ENCODE data around the gene ZNF143. TPM values are rescaled to one million over a fixed set of nuclear protein-coding genes. Genes with fewer than 3 reads are reported as not detected.

Gene ZNF143
- total and polyA plus RNA-seq, 10 of the 15 experiments (the other 5 are each of a cell fraction or from before 2014, with no cell fraction given), result 13.6 to 48.7 (median 19.4) TPM

DNA sequence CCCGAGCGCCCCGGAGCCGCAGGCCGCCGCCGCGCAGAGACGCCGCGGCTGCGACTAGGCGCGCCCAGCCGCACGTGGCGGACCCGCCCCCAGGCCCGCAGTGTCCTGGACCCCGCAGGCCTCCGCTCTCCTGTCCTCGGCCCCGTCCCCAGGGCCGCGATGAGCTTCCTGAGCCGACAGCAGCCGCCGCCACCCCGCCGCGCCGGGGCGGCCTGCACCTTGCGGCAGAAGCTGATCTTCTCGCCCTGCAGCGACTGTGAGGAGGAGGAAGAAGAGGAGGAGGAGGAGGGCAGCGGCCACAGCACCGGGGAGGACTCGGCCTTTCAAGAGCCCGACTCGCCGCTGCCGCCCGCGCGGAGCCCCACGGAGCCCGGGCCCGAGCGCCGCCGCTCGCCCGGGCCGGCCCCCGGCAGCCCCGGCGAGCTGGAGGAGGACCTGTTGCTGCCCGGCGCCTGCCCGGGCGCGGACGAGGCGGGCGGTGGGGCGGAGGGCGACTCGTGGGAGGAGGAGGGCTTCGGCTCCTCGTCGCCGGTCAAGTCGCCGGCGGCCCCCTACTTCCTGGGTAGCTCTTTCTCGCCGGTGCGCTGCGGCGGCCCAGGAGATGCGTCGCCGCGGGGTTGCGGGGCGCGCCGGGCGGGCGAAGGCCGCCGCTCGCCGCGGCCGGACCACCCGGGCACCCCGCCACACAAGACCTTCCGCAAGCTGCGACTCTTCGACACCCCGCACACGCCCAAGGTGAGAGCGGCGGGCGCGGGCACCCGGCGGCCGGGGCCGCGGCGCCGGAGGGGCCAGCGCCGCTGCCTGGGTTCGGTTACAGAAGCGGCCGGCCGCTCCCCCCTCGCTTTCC lies 113.2 kb downstream of the ZNF143 start (continued):
- TF ChIP-seq, protein P1, sequence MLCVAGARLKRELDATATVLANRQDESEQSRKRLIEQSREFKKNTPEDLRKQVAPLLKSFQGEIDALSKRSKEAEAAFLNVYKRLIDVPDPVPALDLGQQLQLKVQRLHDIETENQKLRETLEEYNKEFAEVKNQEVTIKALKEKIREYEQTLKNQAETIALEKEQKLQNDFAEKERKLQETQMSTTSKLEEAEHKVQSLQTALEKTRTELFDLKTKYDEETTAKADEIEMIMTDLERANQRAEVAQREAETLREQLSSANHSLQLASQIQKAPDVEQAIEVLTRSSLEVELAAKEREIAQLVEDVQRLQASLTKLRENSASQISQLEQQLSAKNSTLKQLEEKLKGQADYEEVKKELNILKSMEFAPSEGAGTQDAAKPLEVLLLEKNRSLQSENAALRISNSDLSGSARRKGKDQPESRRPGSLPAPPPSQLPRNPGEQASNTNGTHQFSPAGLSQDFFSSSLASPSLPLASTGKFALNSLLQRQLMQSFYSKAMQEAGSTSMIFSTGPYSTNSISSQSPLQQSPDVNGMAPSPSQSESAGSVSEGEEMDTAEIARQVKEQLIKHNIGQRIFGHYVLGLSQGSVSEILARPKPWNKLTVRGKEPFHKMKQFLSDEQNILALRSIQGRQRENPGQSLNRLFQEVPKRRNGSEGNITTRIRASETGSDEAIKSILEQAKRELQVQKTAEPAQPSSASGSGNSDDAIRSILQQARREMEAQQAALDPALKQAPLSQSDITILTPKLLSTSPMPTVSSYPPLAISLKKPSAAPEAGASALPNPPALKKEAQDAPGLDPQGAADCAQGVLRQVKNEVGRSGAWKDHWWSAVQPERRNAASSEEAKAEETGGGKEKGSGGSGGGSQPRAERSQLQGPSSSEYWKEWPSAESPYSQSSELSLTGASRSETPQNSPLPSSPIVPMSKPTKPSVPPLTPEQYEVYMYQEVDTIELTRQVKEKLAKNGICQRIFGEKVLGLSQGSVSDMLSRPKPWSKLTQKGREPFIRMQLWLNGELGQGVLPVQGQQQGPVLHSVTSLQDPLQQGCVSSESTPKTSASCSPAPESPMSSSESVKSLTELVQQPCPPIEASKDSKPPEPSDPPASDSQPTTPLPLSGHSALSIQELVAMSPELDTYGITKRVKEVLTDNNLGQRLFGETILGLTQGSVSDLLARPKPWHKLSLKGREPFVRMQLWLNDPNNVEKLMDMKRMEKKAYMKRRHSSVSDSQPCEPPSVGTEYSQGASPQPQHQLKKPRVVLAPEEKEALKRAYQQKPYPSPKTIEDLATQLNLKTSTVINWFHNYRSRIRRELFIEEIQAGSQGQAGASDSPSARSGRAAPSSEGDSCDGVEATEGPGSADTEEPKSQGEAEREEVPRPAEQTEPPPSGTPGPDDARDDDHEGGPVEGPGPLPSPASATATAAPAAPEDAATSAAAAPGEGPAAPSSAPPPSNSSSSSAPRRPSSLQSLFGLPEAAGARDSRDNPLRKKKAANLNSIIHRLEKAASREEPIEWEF (IDR thresholded peaks at IDR 0.05; ENCODE audit: insufficient replicate concordance, low read depth, low read length), result no peak
- TF ChIP-seq SIX5 (IDR thresholded peaks at IDR 0.05; ENCODE audit: low read depth, low read length, severe bottlenecking), result no peak
- TF ChIP-seq JUNB (IDR thresholded peaks at IDR 0.05), result no peak
- TF ChIP-seq SREBF2 (IDR thresholded peaks at IDR 0.05; ENCODE audit: low read length), result no peak
- TF ChIP-seq RFX5 (IDR thresholded peaks at IDR 0.05; ENCODE audit: low read depth, low read length), result no peak
- TF ChIP-seq KDM1A (IDR thresholded peaks at IDR 0.05; ENCODE audit: borderline replicate concordance), result no peak
- TF ChIP-seq, protein P2, sequence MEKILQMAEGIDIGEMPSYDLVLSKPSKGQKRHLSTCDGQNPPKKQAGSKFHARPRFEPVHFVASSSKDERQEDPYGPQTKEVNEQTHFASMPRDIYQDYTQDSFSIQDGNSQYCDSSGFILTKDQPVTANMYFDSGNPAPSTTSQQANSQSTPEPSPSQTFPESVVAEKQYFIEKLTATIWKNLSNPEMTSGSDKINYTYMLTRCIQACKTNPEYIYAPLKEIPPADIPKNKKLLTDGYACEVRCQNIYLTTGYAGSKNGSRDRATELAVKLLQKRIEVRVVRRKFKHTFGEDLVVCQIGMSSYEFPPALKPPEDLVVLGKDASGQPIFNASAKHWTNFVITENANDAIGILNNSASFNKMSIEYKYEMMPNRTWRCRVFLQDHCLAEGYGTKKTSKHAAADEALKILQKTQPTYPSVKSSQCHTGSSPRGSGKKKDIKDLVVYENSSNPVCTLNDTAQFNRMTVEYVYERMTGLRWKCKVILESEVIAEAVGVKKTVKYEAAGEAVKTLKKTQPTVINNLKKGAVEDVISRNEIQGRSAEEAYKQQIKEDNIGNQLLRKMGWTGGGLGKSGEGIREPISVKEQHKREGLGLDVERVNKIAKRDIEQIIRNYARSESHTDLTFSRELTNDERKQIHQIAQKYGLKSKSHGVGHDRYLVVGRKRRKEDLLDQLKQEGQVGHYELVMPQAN (conservative IDR thresholded peaks at IDR 0.05), result peak; percentile 98
- TF ChIP-seq EED (IDR thresholded peaks at IDR 0.05; ENCODE audit: low read depth), result no peak
- no peak for TF ChIP-seq STAT3 (IDR thresholded peaks at IDR 0.05; ENCODE audit: low read depth, low read length)
- peak; percentile 65 for TF ChIP-seq SMARCA5 (IDR thresholded peaks at IDR 0.05)
- TF ChIP-seq, protein P3, sequence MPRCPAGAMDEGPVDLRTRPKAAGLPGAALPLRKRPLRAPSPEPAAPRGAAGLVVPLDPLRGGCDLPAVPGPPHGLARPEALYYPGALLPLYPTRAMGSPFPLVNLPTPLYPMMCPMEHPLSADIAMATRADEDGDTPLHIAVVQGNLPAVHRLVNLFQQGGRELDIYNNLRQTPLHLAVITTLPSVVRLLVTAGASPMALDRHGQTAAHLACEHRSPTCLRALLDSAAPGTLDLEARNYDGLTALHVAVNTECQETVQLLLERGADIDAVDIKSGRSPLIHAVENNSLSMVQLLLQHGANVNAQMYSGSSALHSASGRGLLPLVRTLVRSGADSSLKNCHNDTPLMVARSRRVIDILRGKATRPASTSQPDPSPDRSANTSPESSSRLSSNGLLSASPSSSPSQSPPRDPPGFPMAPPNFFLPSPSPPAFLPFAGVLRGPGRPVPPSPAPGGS (IDR thresholded peaks at IDR 0.05; ENCODE audit: borderline replicate concordance, insufficient read depth, low read depth, low read length, poor library complexity, severe bottlenecking), result no peak
- no peak for TF ChIP-seq RELA (IDR thresholded peaks at IDR 0.05; ENCODE audit: borderline replicate concordance, partially characterized antibody)
- peak; percentile 74 for TF ChIP-seq MYC (IDR thresholded peaks at IDR 0.05; ENCODE audit: insufficient read depth, insufficient read length, insufficient replicate concordance, low read length, severe bottlenecking)
- no peak for TF ChIP-seq ESRRA (IDR thresholded peaks at IDR 0.05; ENCODE audit: low read length)
- TF ChIP-seq ZSCAN29 (IDR thresholded peaks at IDR 0.05), result 0 out of 2 replicates have a peak, but pooled peaks have one; percentile 51
- no peak for TF ChIP-seq KAT2A (conservative IDR thresholded peaks at IDR 0.05; ENCODE audit: control insufficient read depth, low read depth, low read length)
- TF ChIP-seq EP300 (IDR thresholded peaks at IDR 0.05; ENCODE audit: borderline replicate concordance in 1 of 2, control insufficient read depth in 1 of 2, low read depth in 2 of 2, low read length in 2 of 2), result no peak
- no peak for TF ChIP-seq ASH2L (IDR thresholded peaks at IDR 0.05; ENCODE audit: borderline replicate concordance, low read depth)
- no peak for TF ChIP-seq MEF2A (IDR thresholded peaks at IDR 0.05; ENCODE audit: insufficient read depth, low read depth, low read length)
- TF ChIP-seq NR2F1 (conservative IDR thresholded peaks at IDR 0.05), result no peak
- TF ChIP-seq ATF7 (IDR thresholded peaks at IDR 0.05; ENCODE audit: low read depth), result no peak
- no peak for TF ChIP-seq RAD21 (IDR thresholded peaks at IDR 0.05; ENCODE audit: insufficient read depth, low read depth, low read length)
